ENCODE results near the gene LIN28A. TPM values are rescaled to one million over a fixed set of nuclear protein-coding genes. Genes with fewer than 3 reads are reported as not detected.
A peak's percentile ranks its signal among the peaks of the same experiment; 100 is the strongest.

Gene LIN28A
- total RNA-seq, 6 experiments from 2014 or later: 0.09 TPM; not detected in 5

GRCh38 chr1:26472901-26473845 lies 62.6 kb downstream of the LIN28A start:
- H3K27me3 ChIP-seq: no peaks in the 10 kb centered on the region
- WGBS (ENCODE audit: insufficient coverage, low coverage, low lambda C conversion rate, missing lambda C conversion rate): 6% methylated on average over 24 of the region's 71 CpGs

DNA sequence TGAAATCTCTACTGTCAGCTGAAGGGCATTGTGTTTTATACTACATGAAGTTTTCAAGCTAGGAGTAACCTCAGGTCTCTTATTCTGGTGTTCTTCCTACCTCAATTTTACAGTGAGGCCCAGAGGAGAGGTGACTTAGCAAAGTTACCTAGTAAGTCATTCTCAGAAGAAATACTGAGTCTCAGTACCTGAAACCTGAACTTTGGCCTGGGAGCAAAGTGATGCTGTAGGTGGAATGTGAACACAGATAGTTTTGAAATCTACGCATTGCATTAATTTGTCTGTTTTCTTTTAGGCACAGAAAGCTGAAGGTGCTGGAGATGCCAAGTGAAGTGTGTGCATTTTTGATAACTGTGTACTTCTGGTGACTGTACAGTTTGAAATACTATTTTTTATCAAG lies 64.2 kb downstream of the LIN28A start:
- intact Hi-C loops (cut with DNase I): no loop called here
- H3K9me3 ChIP-seq: no peaks in the 10 kb centered on the region
- TF ChIP-seq CTCF (IDR thresholded peaks at IDR 0.05) (no peak), POLR2A (IDR thresholded peaks at IDR 0.05) (no peak)
- ATAC-seq (no peak), DNase-seq (no peak)
- peaks cover 0 to 35% (median under 1%) of the 10 kb centered on the region in 4 donors for H3K36me3 ChIP-seq
- H3K27ac ChIP-seq: no peak overlapping the region
- 40% methylated on average over 1 of the region's 1 CpG for WGBS (ENCODE audit: insufficient coverage, low coverage, low lambda C conversion rate, missing lambda C conversion rate)
- peaks cover 0 to 34% (median 4%) of the 10 kb centered on the region in 4 donors for H3K4me1 ChIP-seq
- H3K4me3 ChIP-seq: no peak overlapping the region
- H3K27me3 ChIP-seq: no peaks in the 10 kb centered on the region

More at GRCh38 chr1:26472901-26473845, 62.6 kb downstream of the LIN28A start:
- ATAC-seq: peak; percentile 84 to 91 (median 88)
- Histone ChIP-seq H3K36me3 (peaks cover 0 to 35% (median under 1%) of the 10 kb centered on the region in 4 donors), H3K9me3 (no peaks in the 10 kb centered on the region), H3K27ac (peak overlapping the region; percentile 99 to 100 (median 100)), H3K4me3 (peak overlapping the region; percentile 87 to 99 (median 98)), H3K4me1 (peaks cover 0 to 34% (median 4%) of the 10 kb centered on the region in 4 donors)
- intact Hi-C loops (cut with DNase I): no loop called here
- TF ChIP-seq CTCF (IDR thresholded peaks at IDR 0.05) (no peak), POLR2A (IDR thresholded peaks at IDR 0.05) (no peak)
- DNase-seq: peak; percentile 98 to 99 (median 98)

- intact Hi-C loops (cut with DNase I): no loop called here
- peaks cover 0 to 27% (median 4%) of the 10 kb centered on the region in 4 donors for H3K4me1 ChIP-seq
- ATAC-seq: no peak
- WGBS (ENCODE audit: insufficient coverage, low coverage, low lambda C conversion rate, missing lambda C conversion rate): 93% methylated on average over 3 of the region's 3 CpGs
- peaks cover 0 to 35% (median under 1%) of the 10 kb centered on the region in 4 donors for H3K36me3 ChIP-seq
- DNase-seq: no peak
- H3K4me3 ChIP-seq: no peak overlapping the region
- no peak overlapping the region for H3K27ac ChIP-seq
- H3K9me3 ChIP-seq: no peaks in the 10 kb centered on the region
- no peaks in the 10 kb centered on the region for H3K27me3 ChIP-seq
- TF ChIP-seq CTCF (IDR thresholded peaks at IDR 0.05) (no peak), POLR2A (IDR thresholded peaks at IDR 0.05) (no peak)
These were observed 65.4 kb downstream of the LIN28A start for GRCh38 chr1:26475989-26476388.

GRCh38 chr1:26476958-26477357 lies 66.3 kb downstream of the LIN28A start:
- Histone ChIP-seq H3K27me3 (no peaks in the 10 kb centered on the region), H3K36me3 (peaks cover 0 to 35% (median under 1%) of the 10 kb centered on the region in 4 donors), H3K4me1 (peaks cover 0 to 18% (median 4%) of the 10 kb centered on the region in 4 donors), H3K27ac (no peak overlapping the region), H3K9me3 (no peaks in the 10 kb centered on the region), H3K4me3 (no peak overlapping the region)
- ATAC-seq (no peak), DNase-seq (no peak)
- 100% methylated on average over 3 of the region's 4 CpGs for WGBS (ENCODE audit: insufficient coverage, low coverage, low lambda C conversion rate, missing lambda C conversion rate)
- intact Hi-C loops (cut with DNase I): no loop called here
- TF ChIP-seq POLR2A (IDR thresholded peaks at IDR 0.05) (no peak), CTCF (IDR thresholded peaks at IDR 0.05) (no peak)

Data from right lobe of liver (tissue), 6 donors.